Neural cell (in vitro differentiated cells): Measurements from ENCODE around the gene RAB3C. TPM values are rescaled to one million over a fixed set of nuclear protein-coding genes. Genes with fewer than 3 reads are reported as not detected.
A peak's percentile ranks its signal among the peaks of the same experiment; 100 is the strongest.

Experiments used
- H2AFZ ChIP-seq: fragments of 200-600, 300-800 bp; sonication (generic), shearing (Covaris generic); 2 replicates; pipeline ENCODE4 v1.6.0; 2014; ENCODE audit warnings: low read depth, mild to moderate bottlenecking, antibody characterized with exemption, low read length, moderate library complexity
- H3F3A ChIP-seq: fragments of 200-600 bp; shearing (Covaris generic); 2 replicates; pipeline ENCODE4 v1.6.1; 2016; ENCODE audit warnings: mild to moderate bottlenecking, moderate library complexity, mixed read lengths, antibody characterized with exemption, low read length; ENCODE audit not compliant: insufficient read depth, poor library complexity, severe bottlenecking
- H3K27ac ChIP-seq: fragments of 200-600, 300-800 bp; sonication (generic), shearing (Covaris generic); 2 replicates; pipeline ENCODE4 v1.5.1; 2014; ENCODE audit warnings: mild to moderate bottlenecking, low read length, moderate library complexity
- H3K27me3 ChIP-seq: fragments of 300-800, 200-600 bp; sonication (generic), shearing (Covaris generic); 2 replicates; pipeline ENCODE4 v1.6.0; 2014; ENCODE audit warnings: mild to moderate bottlenecking, low read depth, low read length, moderate library complexity; ENCODE audit not compliant: insufficient read depth
- H3K36me3 ChIP-seq: fragments of 300-800, 200-600 bp; sonication (generic), shearing (Covaris generic); 2 replicates; pipeline ENCODE4 v1.5.1; 2014; ENCODE audit warnings: mild to moderate bottlenecking, antibody characterized with exemption, low read length, moderate library complexity; ENCODE audit not compliant: insufficient read depth
- H3K4me2 ChIP-seq: fragments of 300-800, 200-600 bp; sonication (generic), shearing (Covaris generic); 2 replicates; pipeline ENCODE4 v1.6.0; 2014; ENCODE audit warnings: mild to moderate bottlenecking, low read length
- H3K4me3 ChIP-seq: fragments of 300-800, 200-600 bp; sonication (generic), shearing (Covaris generic); 2 replicates; pipeline ENCODE4 v1.5.1; 2014; ENCODE audit warnings: mild to moderate bottlenecking, low read length, moderate library complexity
- H3K79me2 ChIP-seq: fragments of 200-600 bp; shearing (Covaris generic); replicated peaks from 2 replicates; pipeline ENCODE4 v1.6.0; 2014; ENCODE audit warnings: mild to moderate bottlenecking, low read length, moderate library complexity; ENCODE audit not compliant: insufficient read depth
- H3K9ac ChIP-seq: fragments of 300-800, 200-600 bp; sonication (generic), shearing (Covaris generic); 2 replicates; pipeline ENCODE4 v1.6.1; 2016; ENCODE audit warnings: mild to moderate bottlenecking, low read length, mixed read lengths
- H3K9me2 ChIP-seq: fragments of 200-600 bp; shearing (Covaris generic); 2 replicates; pipeline ENCODE4 v1.6.1; 2016; ENCODE audit warnings: mild to moderate bottlenecking, low read length, mixed read lengths; ENCODE audit not compliant: insufficient read depth
- H3K9me3 ChIP-seq: fragments of 200-600, 300-800 bp; sonication (generic), shearing (Covaris generic); 2 replicates; pipeline ENCODE4 v1.6.1; 2016; ENCODE audit warnings: mild to moderate bottlenecking, mixed run types, low read length, moderate library complexity, mixed read lengths
- H4K20me1 ChIP-seq: fragments of 200-600 bp; shearing (Covaris generic); 2 replicates; pipeline ENCODE4 v1.6.1; 2016; ENCODE audit warnings: mild to moderate bottlenecking, mixed run types; ENCODE audit not compliant: insufficient read depth
- EP300 ChIP-seq: fragments of 450-650 bp; conservative IDR thresholded peaks from 2 replicates; pipeline ENCODE4 v1.6.1; 2014; ENCODE audit warnings: antibody characterized with exemption, mild to moderate bottlenecking, moderate library complexity; ENCODE audit not compliant: poor library complexity, severe bottlenecking
- EZH2 ChIP-seq: fragments of 200-600, 300-800 bp; shearing (Covaris generic), sonication (generic); IDR thresholded peaks from 2 replicates; pipeline ENCODE4 v1.6.1; 2014; ENCODE audit warnings: antibody characterized with exemption, low read length, borderline replicate concordance, mild to moderate bottlenecking; ENCODE audit not compliant: insufficient read depth, poor library complexity, severe bottlenecking
- MXI1 ChIP-seq: fragments of 450-650 bp; conservative IDR thresholded peaks from 2 replicates; pipeline ENCODE4 v1.6.1; 2014; ENCODE audit warnings: antibody characterized with exemption, mild to moderate bottlenecking; ENCODE audit not compliant: poor library complexity, severe bottlenecking
- POLR2AphosphoS5 ChIP-seq: IDR thresholded peaks from 2 replicates; pipeline ENCODE4 v1.6.1; 2012
- RAD21 ChIP-seq: fragments of 450-650 bp; conservative IDR thresholded peaks from 2 replicates; pipeline ENCODE4 v1.6.1; 2014; ENCODE audit warnings: antibody characterized with exemption, mild to moderate bottlenecking, moderate library complexity
- REST ChIP-seq: IDR thresholded peaks from 2 replicates; pipeline ENCODE4 v1.6.1; 2012; ENCODE audit warnings: borderline replicate concordance
- SMC3 ChIP-seq: fragments of 450-650 bp; conservative IDR thresholded peaks from 2 replicates; pipeline ENCODE4 v1.6.1; 2014; ENCODE audit warnings: antibody characterized with exemption, mild to moderate bottlenecking, moderate library complexity; ENCODE audit not compliant: poor library complexity
- TAF1 ChIP-seq: IDR thresholded peaks from 2 replicates; pipeline ENCODE4 v1.6.1; 2012; ENCODE audit warnings: low read depth
- polyA plus RNA-seq: library from polyadenylated mRNA; depleted of rRNA; stranded (reverse); fragments of >200 nt; gene quantifications from 2 replicates; pipeline ENCODE4 v1.2.3, GENCODE V29; 2014
- TF ChIP-seq, protein P1 (sequence below): fragments of 450-650 bp; IDR thresholded peaks from 2 replicates; pipeline ENCODE4 v1.5.1; 2014; ENCODE audit warnings: antibody characterized with exemption, mild to moderate bottlenecking, moderate library complexity; ENCODE audit not compliant: poor library complexity, severe bottlenecking

RAB3C gene
- polyA plus RNA-seq, 1 donor from 2014 or later = 94.3 TPM

DNA sequence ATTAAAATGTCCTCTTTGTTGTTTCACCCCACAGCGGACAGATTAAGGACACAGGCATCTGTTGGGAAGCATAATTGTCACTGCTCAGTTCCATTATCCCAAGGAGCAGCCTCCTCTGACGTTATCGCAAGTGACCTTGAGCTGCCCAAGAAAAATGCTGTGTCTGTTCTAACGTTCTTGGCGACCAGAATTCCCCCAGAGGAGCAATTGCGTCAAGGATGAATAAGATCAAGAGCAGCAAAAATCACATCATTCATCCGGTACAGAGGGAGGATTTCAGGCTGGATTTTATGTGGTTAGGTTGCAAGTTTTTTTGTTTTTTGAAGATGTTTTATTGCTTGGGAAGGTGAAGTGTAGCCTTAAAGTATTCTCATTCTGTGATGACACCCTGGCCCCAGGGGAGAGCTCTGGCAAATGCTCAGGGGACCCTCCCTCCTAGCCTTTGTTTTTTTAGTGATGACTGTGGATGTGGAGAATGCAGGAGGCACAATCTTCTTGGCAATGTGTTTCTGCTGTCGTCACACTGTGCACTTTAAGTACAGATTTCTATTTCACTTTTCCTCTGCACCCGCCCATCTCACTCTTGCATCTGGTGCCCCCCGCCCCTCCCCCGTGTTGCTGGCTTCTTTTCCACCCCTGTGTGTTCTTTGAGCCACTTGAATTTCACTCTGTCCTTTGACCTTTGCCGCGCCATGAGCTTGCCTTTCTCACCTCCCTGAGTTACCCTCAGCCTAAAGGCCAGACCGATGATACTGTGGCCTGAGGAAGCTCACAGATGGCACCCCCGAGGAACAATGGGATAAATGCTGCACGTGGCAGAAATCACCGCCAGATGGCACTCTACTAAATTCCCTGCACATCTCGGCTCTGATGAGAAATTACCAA lies 308.5 kb downstream of the RAB3C start:
- peak; percentile 63 for TF ChIP-seq REST
- TF ChIP-seq POLR2AphosphoS5 = no peak
- TF ChIP-seq, protein P1, sequence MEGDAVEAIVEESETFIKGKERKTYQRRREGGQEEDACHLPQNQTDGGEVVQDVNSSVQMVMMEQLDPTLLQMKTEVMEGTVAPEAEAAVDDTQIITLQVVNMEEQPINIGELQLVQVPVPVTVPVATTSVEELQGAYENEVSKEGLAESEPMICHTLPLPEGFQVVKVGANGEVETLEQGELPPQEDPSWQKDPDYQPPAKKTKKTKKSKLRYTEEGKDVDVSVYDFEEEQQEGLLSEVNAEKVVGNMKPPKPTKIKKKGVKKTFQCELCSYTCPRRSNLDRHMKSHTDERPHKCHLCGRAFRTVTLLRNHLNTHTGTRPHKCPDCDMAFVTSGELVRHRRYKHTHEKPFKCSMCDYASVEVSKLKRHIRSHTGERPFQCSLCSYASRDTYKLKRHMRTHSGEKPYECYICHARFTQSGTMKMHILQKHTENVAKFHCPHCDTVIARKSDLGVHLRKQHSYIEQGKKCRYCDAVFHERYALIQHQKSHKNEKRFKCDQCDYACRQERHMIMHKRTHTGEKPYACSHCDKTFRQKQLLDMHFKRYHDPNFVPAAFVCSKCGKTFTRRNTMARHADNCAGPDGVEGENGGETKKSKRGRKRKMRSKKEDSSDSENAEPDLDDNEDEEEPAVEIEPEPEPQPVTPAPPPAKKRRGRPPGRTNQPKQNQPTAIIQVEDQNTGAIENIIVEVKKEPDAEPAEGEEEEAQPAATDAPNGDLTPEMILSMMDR = peak; percentile 72
- no peak for TF ChIP-seq MXI1
- TF ChIP-seq EP300 = peak; percentile 21
- TF ChIP-seq RAD21 = peak; percentile 64
- TF ChIP-seq EZH2 = no peak
- TF ChIP-seq SMC3 = peak; percentile 76
- no peak for TF ChIP-seq TAF1
- Histone ChIP-seq H3K4me2 (no peak overlapping the region), H4K20me1 (no peaks in the 10 kb centered on the region), H3K9me3 (no peaks in the 10 kb centered on the region), H3K27ac (peak overlapping the region; percentile 75), H3K36me3 (no peaks in the 10 kb centered on the region), H3K9me2 (no peaks in the 10 kb centered on the region), H2AFZ (peak overlapping the region; percentile 70), H3K79me2 (no peaks in the 10 kb centered on the region), H3K4me3 (no peak overlapping the region), H3F3A (no peaks in the 10 kb centered on the region), H3K27me3 (no peaks in the 10 kb centered on the region), H3K9ac (peak overlapping the region; percentile 47)

GRCh38 chr5:58891971-58892343 lies 309.1 kb downstream of the RAB3C start:
- H3K4me3 ChIP-seq = no peak overlapping the region
- no peak overlapping the region for H3K9ac ChIP-seq
- no peaks in the 10 kb centered on the region for H3F3A ChIP-seq
- H3K79me2 ChIP-seq = no peaks in the 10 kb centered on the region
- no peak overlapping the region for H2AFZ ChIP-seq
- no peak overlapping the region for H3K4me2 ChIP-seq
- no peaks in the 10 kb centered on the region for H3K36me3 ChIP-seq
- no peaks in the 10 kb centered on the region for H4K20me1 ChIP-seq
- no peaks in the 10 kb centered on the region for H3K27me3 ChIP-seq
- TF ChIP-seq REST (no peak), RAD21 (no peak), EZH2 (no peak), SMC3 (no peak), MXI1 (no peak), EP300 (no peak), POLR2AphosphoS5 (no peak), TAF1 (no peak)
- TF ChIP-seq, protein P1 = no peak
- peak overlapping the region; percentile 75 for H3K27ac ChIP-seq
- H3K9me3 ChIP-seq = no peaks in the 10 kb centered on the region
- H3K9me2 ChIP-seq = no peaks in the 10 kb centered on the region
